Adipose tissue (tissue), 3 donors: ENCODE results near the gene JMJD1C. TPM values are rescaled to one million over a fixed set of nuclear protein-coding genes. Genes with fewer than 3 reads are reported as not detected.
"Not testable (repeated sequence)": the region's sequence is repeated elsewhere in the genome, so short reads cannot be mapped to it uniquely, and the experiment has no call there.

ENCODE experiments used
- H3K27ac ChIP-seq: one replicate; pipeline ENCODE4 v1.5.1; 2013; ENCODE audit warnings: low read depth, low read length
- WGBS, 3 donors: extraction: QIAGEN DNeasy Blood & Tissue Kit; methylation state at CpG; one replicate each; pipeline ENCODE4 v1.1.7; 2013; 5-methylcytosine and 5-hydroxymethylcytosine counted together
- polyA plus RNA-seq, 3 donors: library from polyadenylated mRNA; stranded (reverse); fragments of 200-250 nt; gene quantifications; one replicate each; pipeline ENCODE4 v1.2.3, GENCODE V29; 2013
- donor health status: healthy with polysubstance abuse.
- donor health status: Bipolar disorder and iron deficiency.
- donor health status: healthy.

JMJD1C gene
- polyA plus RNA-seq, 3 donors = 14.7 to 39.5 (median 31.1) TPM

DNA sequence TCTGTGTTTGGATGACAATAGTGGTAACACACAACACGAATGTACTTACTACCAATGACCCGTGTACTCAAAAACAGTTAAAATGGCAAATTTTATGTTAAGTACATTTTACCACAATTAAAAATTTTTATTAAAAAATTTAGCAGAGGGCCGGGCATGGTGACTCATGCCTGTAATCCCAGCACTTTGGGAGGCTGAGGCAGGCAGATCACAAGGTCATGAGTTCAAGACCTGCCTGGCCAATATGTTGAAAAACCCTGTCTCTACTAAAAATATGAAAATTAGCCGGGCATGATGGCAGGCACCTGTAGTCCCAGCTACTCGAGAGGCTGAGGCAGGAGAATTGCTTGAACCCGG lies 88.5 kb downstream of the JMJD1C start:
- 79 to 88% (median 86%) methylated on average over 6 of the region's 6 CpGs for WGBS, 3 donors
- H3K27ac ChIP-seq = not testable (repeated sequence)

GRCh38 chr10:63376560-63377304 lies 89.0 kb downstream of the JMJD1C start:
- no peak overlapping the region for H3K27ac ChIP-seq
- WGBS, 3 donors = 65 to 90% (median 66%) methylated on average over 4 of the region's 4 CpGs

GRCh38 chr10:63375859-63376258 lies 89.9 kb downstream of the JMJD1C start:
- H3K27ac ChIP-seq = no peak overlapping the region
- 69 to 90% (median 71%) methylated on average over 2 of the region's 2 CpGs for whole genome bisulfite sequencing, 3 donors

- 88 to 90% (median 90%) methylated on average over 5 of the region's 5 CpGs for WGBS, 3 donors
- no peak overlapping the region for H3K27ac ChIP-seq
Observed at GRCh38 chr10:63375458-63375857, 90.3 kb downstream of the JMJD1C start.

- no peak overlapping the region for H3K27ac ChIP-seq
- 92 to 100% (median 97%) methylated on average over 1 of the region's 1 CpG for WGBS, 3 donors
Observed at GRCh38 chr10:63374991-63375390, 90.8 kb downstream of the JMJD1C start.

GRCh38 chr10:63373176-63373575 lies 92.6 kb downstream of the JMJD1C start:
- 79 to 96% (median 89%) methylated on average over 3 of the region's 3 CpGs for WGBS, 3 donors
- no peak overlapping the region for H3K27ac ChIP-seq

- 89 to 97% (median 89%) methylated on average over 2 of the region's 2 CpGs for WGBS, 3 donors
- H3K27ac ChIP-seq = no peak overlapping the region
Observed at GRCh38 chr10:63369711-63370110, 96.1 kb downstream of the JMJD1C start.

- no peak overlapping the region for H3K27ac ChIP-seq
- WGBS, 3 donors = 91 to 95% (median 94%) methylated on average over 4 of the region's 4 CpGs
Observed at GRCh38 chr10:63368365-63368764, 97.4 kb downstream of the JMJD1C start.

DNA sequence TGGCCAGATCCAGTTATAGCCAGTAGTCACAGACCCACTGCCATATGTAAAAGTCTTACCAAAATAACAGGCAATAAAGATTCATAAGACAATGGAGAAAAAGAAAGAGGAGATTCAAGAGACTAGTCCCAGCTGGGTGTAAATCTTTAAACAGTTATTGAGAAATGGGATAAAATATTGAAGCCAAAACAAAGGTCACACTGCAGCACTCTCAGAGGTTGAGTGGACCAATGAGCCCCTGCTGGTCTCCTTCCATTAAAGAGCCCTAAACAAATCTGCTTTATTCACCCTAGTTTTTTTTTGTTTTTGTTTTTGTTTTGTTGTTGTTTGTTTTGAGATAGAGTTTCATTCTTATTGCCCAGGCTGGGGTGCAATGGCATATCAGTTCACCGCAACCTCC lies 98.8 kb downstream of the JMJD1C start:
- WGBS, 3 donors = 96 to 100% (median 100%) methylated on average over 1 of the region's 1 CpG

DNA sequence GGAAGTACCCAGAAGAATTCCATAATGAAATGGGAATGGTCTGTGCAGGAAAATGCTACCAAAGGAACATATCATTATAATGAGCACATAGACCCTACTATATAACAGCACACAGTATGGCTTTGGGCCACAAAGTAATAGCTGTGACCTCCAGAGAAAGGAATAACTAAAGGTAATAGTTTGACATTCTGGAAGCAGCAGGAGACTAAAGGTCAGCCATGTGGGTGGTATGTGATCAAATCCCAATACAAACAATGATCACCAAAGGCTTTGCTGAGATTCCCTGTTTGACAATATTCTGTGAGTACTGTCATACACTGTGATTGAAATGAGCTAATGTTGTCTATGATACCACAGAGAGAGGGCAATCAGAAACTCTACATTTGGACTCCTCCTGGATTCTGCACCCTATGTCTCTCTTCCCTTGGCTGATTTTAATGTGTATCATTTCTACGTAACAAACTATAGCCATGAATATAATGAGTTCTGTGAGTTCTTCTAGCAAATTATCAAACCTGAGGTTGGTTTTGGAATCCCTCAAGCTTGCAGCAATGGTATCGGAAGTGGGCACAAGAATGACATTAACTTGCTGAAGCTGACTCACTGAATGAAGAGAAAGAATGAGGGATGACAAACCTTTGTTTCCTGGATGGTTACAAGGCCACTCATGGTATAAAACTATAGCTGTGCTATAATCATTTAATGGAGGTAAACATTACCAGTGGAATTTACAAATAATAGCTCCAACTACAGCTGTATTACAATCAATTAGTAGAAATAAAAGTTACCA lies 99.6 kb downstream of the JMJD1C start:
- WGBS, 3 donors = 98 to 100% (median 99%) methylated on average over 2 of the region's 2 CpGs
- H3K27ac ChIP-seq = no peak overlapping the region

More for the DNA sequence above, 98.8 kb downstream of the JMJD1C start:
- H3K27ac ChIP-seq = no peak overlapping the region

- H3K27ac ChIP-seq = no peak overlapping the region
- WGBS, 3 donors = 72 to 83% (median 76%) methylated on average over 2 of the region's 2 CpGs
Observed at GRCh38 chr10:63364918-63365317, 100.9 kb downstream of the JMJD1C start.

- no peak overlapping the region for H3K27ac ChIP-seq
- 92 to 98% (median 96%) methylated on average over 7 of the region's 7 CpGs for WGBS, 3 donors
Observed at GRCh38 chr10:63363951-63364350, 101.8 kb downstream of the JMJD1C start.

- WGBS, 3 donors = 49 to 86% (median 78%) methylated on average over 2 of the region's 2 CpGs
- no peak overlapping the region for H3K27ac ChIP-seq
Observed at GRCh38 chr10:63355682-63356081, 110.1 kb downstream of the JMJD1C start.

DNA sequence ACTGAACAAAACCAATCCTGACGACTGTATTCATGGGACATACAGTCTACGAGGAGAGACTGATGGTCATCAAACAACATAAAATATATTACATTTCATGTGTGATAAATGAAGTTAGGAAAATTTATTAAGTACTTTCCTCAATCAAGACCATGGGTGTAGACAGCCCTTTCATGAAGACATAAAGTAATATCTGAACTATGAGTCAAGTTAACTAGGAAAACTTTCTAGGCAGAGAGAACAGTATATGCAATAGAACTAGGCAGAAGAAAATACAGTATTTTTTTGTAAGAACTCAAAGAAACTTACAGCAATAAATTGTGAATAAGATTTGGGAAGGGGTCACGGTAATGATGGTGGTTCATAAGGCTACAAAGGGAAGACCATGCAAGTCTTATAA lies 112.8 kb downstream of the JMJD1C start:
- 97 to 99% (median 99%) methylated on average over 3 of the region's 3 CpGs for WGBS, 3 donors
- H3K27ac ChIP-seq = no peak overlapping the region

- WGBS, 3 donors = 96 to 98% (median 96%) methylated on average over 3 of the region's 3 CpGs
Observed at GRCh38 chr10:63348245-63348850, 117.4 kb downstream of the JMJD1C start.

DNA sequence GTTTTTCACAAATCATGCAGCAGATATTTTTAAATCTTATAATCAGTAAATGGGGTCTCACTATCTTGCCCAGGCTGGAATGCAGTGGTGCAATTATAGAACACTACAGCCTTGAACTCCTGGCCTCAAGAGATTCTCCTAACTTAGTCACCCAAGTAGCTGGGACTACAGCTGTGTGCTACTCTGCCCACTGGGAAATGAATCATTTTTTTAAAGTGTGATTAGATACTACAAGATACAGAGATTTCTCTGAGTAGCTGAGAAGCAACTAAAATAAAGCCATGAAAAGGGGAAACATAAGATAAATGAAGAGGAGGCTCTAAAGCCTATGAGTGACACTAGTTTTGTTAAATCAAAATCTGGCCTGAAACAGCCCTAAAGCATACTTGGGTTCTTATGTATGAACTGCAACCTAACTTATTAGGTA lies 119.7 kb downstream of the JMJD1C start:
- H3K27ac ChIP-seq = no peak overlapping the region

More at GRCh38 chr10:63348245-63348850, 117.4 kb downstream of the JMJD1C start:
- no peak overlapping the region for H3K27ac ChIP-seq

DNA sequence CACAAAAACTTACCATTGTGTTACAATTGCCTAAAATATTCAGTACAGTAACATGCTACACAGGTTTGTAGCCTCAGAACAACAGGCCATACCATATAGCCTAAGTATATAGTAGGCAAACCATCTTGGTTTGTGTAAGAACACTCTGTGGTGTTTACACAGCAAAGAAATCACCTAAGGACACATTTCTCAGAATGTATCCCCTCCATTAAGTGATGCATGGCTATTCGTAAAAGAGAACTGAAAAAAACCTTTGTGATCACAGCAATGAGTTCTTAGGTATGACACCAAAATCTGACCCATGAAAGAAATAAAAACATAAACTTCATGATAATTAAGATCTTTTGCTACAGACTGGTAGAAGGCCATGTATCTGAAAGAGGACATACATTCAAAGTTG lies 121.5 kb downstream of the JMJD1C start:
- no peak overlapping the region for H3K27ac ChIP-seq
- WGBS, 3 donors = 94 to 98% (median 98%) methylated on average over 1 of the region's 1 CpG

- WGBS, 3 donors = 95 to 98% (median 96%) methylated on average over 4 of the region's 4 CpGs
Observed at GRCh38 chr10:63343476-63343875, 122.3 kb downstream of the JMJD1C start.

DNA sequence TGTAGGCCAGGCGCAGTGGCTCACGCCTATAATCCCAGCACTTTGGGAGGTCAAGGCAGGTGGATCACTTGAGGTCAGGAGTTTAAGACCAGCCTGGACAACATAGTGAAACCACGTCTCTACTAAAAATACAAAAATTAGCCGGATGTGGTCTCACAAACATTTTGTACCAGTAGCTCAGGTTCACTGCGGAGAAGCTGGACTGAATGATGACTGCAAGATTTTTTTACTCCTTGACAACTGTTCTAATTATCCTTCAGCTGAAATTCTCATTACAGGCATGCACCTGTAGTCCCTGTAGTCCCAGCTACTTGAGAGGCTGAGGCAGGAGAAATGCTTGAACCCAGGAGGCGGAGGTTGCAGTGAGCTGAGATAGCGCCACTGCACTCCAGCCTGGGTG lies 126.1 kb downstream of the JMJD1C start:
- not testable (repeated sequence) for H3K27ac ChIP-seq
- 96 to 99% (median 97%) methylated on average over 7 of the region's 7 CpGs for WGBS, 3 donors

More at GRCh38 chr10:63343476-63343875, 122.3 kb downstream of the JMJD1C start:
- no peak overlapping the region for H3K27ac ChIP-seq
